Pancreas (tissue), 10 donors: ENCODE data around the gene CCK. TPM values are rescaled to one million over a fixed set of nuclear protein-coding genes. Genes with fewer than 3 reads are reported as not detected.
"Not testable (repeated sequence)": the region's sequence is repeated elsewhere in the genome, so short reads cannot be mapped to it uniquely, and the experiment has no call there.

Experiments used
- ATAC-seq, 4 donors: fragments of 200-7000 bp; cut with Tn5 transposase; one replicate each; pipeline versions ENCODE4 v1.8.0 to v1.9.1; 2020; ENCODE audit warnings: mild to moderate bottlenecking in 4 of 4, moderate library complexity in 4 of 4
- DNase-seq, 6 donors: peaks; one replicate each; pipeline ENCODE4 v3.0.0-alpha.2; 2020
- FAIRE-seq: peaks from 2 replicates; lab custom pipeline; 2012; peaks lifted over from hg19 to GRCh38; lab: Jason Lieb, UNC
- H3K27ac ChIP-seq, 4 donors: fragments of 200-600 bp; sonication (generic); 1 replicate in 3 of 4; 2 replicates in 1 of 4; pipeline versions ENCODE4 v1.5.0 to v1.8.0; 2020
- H3K27me3 ChIP-seq, 4 donors: fragments of 200-600 bp; one replicate each; pipeline ENCODE4 v1.8.0; 2021
- H3K36me3 ChIP-seq, 3 donors: fragments of 200-600 bp; sonication (generic) in 1 of 3; one replicate each; pipeline versions ENCODE4 v1.5.0 to v1.8.0; 2020 to 2021
- H3K4me1 ChIP-seq, 3 donors: fragments of 200-600 bp; one replicate each; pipeline ENCODE4 v1.8.0; 2021
- H3K4me3 ChIP-seq, 4 donors: fragments of 200-600 bp; sonication (generic) in 2 of 4; one replicate each; pipeline versions ENCODE4 v1.5.0 to v1.8.0; 2020 to 2021
- H3K9me3 ChIP-seq, 4 donors: fragments of 200-600 bp; one replicate each; pipeline ENCODE4 v1.8.0; 2021
- WGBS, 2 donors: extraction: QIAGEN DNeasy Blood & Tissue Kit; methylation state at CpG; one replicate each; pipeline ENCODE4 v1.1.7; 2013; 5-methylcytosine and 5-hydroxymethylcytosine counted together
- intact Hi-C, 3 donors: fragments of 100-400 bp; cut with DNase I; formaldehyde crosslinking; loops; one replicate each; pipeline versions ENCODE4 v1.11.1 to v1.14.2; 2022
- polyA plus RNA-seq, 2 donors: library from polyadenylated mRNA; stranded (reverse); fragments of 200-250 nt; gene quantifications; one replicate each; pipeline ENCODE4 v1.2.3, GENCODE V29; 2013
- total RNA-seq, 6 donors: library from RNA; stranded (reverse); fragmentation: NEBNext Ultra II Directional in 4 of 6; extraction: Animal tissue kit (Norgen Biotek cat#: 25700) in 4 of 6; gene quantifications; one replicate each; pipeline versions ENCODE4 v1.2.1 to v1.2.4, GENCODE V29; 2021 to 2023
- TF ChIP-seq, protein P1 (sequence below), 4 donors: fragments of 200-600 bp; sonication (generic) in 3 of 4; IDR thresholded peaks; one replicate each; pipeline versions ENCODE4 v1.5.0 to v1.8.0; 2021; ENCODE audit warnings: antibody characterized with exemption in 4 of 4
- donor health status: healthy with polysubstance abuse.
- donor health status: DM: no; HTN: no; CAD: no; lungs with moderate emphysema.
- donor health status: DM: no; HTN: no; CAD: no.
- donor health status: control.
- donor health status: control.
- donor health status: Bipolar disorder and iron deficiency.
- donor health status: DM: yes; HTN: yes; CAD: no.
- donor health status: DM: no; HTN: no; CAD: no.
- donor health status: DM: no; HTN: no; CAD: no.
- donor health status: DM: yes; HTN: yes; CAD: no.

Gene CCK
- total and polyA plus RNA-seq, 8 donors: 0.22 to 0.38 (median 0.23) TPM; not detected in 5

DNA sequence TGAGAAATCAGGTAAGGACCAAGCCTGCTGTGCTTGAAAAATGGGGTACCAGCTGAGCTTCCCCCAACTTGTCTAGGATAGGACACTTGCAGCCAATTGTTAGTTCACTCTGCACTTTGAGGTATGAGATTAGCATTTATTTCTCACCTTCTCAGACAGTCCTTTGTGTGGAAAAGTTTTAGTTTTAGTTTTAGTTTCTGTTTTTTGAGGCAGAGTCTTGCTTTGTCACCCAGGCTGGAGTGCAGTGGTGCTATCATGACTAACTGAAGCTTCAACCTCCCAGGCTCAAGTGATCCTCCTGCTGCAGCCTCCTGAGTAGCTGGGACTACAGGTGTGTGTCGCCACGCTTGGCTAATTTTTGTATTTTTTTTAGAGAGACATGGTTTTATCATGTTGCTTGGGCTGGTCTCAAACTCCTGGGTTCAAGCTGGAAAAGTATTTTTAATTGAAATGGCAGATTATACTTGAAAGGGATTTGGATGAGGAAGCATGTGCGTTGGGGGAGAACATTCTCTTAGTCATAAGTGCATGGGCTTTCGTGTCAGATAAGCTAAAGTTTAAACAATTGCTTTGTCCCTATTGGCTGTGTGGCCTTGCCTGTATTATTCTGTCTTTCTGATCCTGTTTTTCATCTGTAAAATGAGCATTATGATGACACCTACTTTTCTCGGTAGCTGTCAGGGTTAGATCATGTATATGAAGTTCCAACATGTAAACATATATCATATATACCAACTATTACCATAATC lies 25.2 kb upstream of the CCK start:
- FAIRE-seq (no peak), DNase-seq (no peak), ATAC-seq (no peak)
- intact Hi-C loops: no loop called here
- no peak overlapping the region for H3K27ac ChIP-seq
- WGBS, 2 donors: 69 to 78% methylated on average over 5 of the region's 5 CpGs
- TF ChIP-seq, protein P1, sequence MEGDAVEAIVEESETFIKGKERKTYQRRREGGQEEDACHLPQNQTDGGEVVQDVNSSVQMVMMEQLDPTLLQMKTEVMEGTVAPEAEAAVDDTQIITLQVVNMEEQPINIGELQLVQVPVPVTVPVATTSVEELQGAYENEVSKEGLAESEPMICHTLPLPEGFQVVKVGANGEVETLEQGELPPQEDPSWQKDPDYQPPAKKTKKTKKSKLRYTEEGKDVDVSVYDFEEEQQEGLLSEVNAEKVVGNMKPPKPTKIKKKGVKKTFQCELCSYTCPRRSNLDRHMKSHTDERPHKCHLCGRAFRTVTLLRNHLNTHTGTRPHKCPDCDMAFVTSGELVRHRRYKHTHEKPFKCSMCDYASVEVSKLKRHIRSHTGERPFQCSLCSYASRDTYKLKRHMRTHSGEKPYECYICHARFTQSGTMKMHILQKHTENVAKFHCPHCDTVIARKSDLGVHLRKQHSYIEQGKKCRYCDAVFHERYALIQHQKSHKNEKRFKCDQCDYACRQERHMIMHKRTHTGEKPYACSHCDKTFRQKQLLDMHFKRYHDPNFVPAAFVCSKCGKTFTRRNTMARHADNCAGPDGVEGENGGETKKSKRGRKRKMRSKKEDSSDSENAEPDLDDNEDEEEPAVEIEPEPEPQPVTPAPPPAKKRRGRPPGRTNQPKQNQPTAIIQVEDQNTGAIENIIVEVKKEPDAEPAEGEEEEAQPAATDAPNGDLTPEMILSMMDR (IDR thresholded peaks at IDR 0.05): no peak
- H3K4me1 ChIP-seq: no peaks in the 10 kb centered on the region
- no peaks in the 10 kb centered on the region for H3K27me3 ChIP-seq
- H3K36me3 ChIP-seq: no peaks in the 10 kb centered on the region
- H3K4me3 ChIP-seq: no peak overlapping the region
- no peaks in the 10 kb centered on the region for H3K9me3 ChIP-seq

DNA sequence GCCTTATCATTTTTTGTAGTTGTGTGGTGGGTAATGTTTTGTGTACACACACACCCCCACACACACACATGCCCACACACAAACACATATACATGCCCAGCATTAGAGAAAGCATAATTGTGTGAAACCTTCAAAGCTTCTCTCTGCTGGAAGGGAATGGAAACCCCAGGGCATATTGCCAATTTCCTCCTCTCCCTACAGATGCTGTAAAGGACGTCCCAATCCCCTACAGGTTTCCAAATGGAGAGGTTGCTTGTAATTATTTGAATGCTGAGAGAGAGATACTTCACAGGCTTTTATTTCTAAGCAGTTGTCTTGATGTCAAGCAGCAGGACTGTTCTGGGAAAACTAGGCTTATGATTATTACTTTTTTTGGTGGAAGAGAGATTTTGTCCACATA lies 23.0 kb upstream of the CCK start:
- 11 to 31% methylated on average over 1 of the region's 1 CpG for WGBS, 2 donors
- DNase-seq (no peak), FAIRE-seq (no peak), ATAC-seq (no peak)
- intact Hi-C loops: no loop called here
- Histone ChIP-seq H3K4me3 (no peak overlapping the region), H3K27me3 (no peaks in the 10 kb centered on the region), H3K27ac (no peak overlapping the region), H3K4me1 (no peaks in the 10 kb centered on the region), H3K36me3 (no peaks in the 10 kb centered on the region), H3K9me3 (no peaks in the 10 kb centered on the region)
- TF ChIP-seq, protein P1 (IDR thresholded peaks at IDR 0.05): no peak

DNA sequence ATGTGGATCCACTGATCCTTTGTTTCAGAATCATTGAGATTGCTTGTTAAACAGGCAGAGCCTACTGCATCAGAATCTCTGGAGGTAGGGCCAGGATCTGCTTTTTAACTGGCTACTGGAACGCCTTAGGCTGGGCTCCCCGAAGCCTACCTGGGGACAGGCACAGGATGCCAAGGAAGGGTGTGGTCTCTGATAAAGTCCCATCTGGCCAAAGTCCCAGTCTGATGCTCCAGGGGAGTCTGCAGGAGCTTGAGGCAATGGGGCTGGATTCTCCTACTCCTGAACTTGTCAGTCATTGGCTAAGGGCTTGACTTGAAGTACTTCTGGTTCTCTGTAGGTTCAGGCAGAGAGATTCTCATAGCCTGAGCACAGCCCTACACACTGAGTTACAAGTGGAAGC lies 22.4 kb upstream of the CCK start:
- no peak for FAIRE-seq

DNA sequence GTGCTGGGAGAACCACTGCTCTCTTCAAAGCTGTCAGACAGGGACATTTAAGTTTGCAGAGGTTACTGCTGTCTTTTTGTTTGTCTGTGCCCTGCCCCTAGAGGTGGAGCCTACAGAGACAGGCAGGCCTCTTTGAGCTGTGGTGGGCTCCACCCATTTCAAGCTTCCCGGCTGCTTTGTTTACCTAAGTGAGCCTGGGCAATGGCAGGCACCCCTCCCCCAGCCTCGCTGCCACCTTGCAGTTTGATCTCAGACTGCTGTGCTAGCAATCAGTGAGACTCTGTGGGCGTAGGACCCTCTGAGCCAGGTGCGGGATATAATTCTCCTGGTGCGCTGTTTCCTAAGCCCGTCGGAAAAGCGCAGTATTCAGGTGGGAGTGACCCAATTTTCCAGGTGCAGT lies 21.4 kb upstream of the CCK start:
- intact Hi-C loops, H3K9me3 ChIP-seq, H3K4me1 ChIP-seq, H3K4me3 ChIP-seq, H3K27ac ChIP-seq, DNase-seq, H3K36me3 ChIP-seq, FAIRE-seq, H3K27me3 ChIP-seq, ATAC-seq: not testable (repeated sequence)
- WGBS, 2 donors: 68 to 75% methylated on average over 8 of the region's 8 CpGs

More for the DNA sequence above, 22.4 kb upstream of the CCK start:
- H3K36me3 ChIP-seq: no peaks in the 10 kb centered on the region
- no peaks in the 10 kb centered on the region for H3K9me3 ChIP-seq
- intact Hi-C loops: no loop called here
- ATAC-seq: no peak
- DNase-seq: no peak
- no peak overlapping the region for H3K4me3 ChIP-seq
- H3K4me1 ChIP-seq: no peaks in the 10 kb centered on the region
- WGBS, 2 donors: 52 to 78% methylated on average over 2 of the region's 2 CpGs
- no peak overlapping the region for H3K27ac ChIP-seq
- TF ChIP-seq, protein P1 (IDR thresholded peaks at IDR 0.05): no peak
- no peaks in the 10 kb centered on the region for H3K27me3 ChIP-seq

DNA sequence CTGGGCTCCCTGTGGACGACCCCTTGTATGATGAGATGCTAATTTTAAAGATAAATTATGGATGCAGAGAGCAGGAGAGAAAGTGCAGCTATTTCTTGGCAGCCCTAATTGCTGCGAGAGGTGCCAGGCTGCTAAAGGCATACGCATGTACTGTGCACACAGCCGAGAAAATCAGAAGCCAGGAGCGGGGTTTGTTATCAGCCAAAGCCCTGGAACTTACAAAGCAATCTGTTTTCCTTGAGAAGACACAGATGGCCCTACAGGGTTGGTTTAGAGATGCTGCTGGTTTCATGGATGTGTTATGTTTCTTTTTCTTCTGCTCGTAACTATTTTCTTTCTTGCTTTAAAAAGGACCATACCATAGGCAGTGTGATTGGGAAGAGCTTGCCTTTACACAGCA lies 11.7 kb upstream of the CCK start:
- H3K4me1 ChIP-seq: no peaks in the 10 kb centered on the region
- no peaks in the 10 kb centered on the region for H3K27me3 ChIP-seq
- no peak overlapping the region for H3K4me3 ChIP-seq
- no peak for ATAC-seq
- no peaks in the 10 kb centered on the region for H3K9me3 ChIP-seq
- H3K36me3 ChIP-seq: no peaks in the 10 kb centered on the region
- H3K27ac ChIP-seq: no peak overlapping the region
- intact Hi-C loops: no loop called here
- no peak for FAIRE-seq
- DNase-seq: no peak
- TF ChIP-seq, protein P1 (IDR thresholded peaks at IDR 0.05): no peak
- 52 to 54% methylated on average over 6 of the region's 6 CpGs for WGBS, 2 donors
